ENCODE data around the gene WDR38.
A peak's percentile ranks its signal among the peaks of the same experiment; 100 is the strongest.

Gene WDR38

GRCh38 chr9:124852829-124853531, at the start of gene WDR38:
WDR38 (plus strand) TSS chr9:124853460; CDS start chr9:124853532, 72 bp downstream.
- Mint-ChIP-seq H3K27me3 (peaks cover 8% of the 10 kb centered on the region), H3K36me3 (peaks cover 2% of the 10 kb centered on the region), H3K9me3 (no peaks in the 10 kb centered on the region), H3K4me1 (peaks cover 20% of the 10 kb centered on the region), H3K4me3 (peak within 1 kb of the TSS; percentile 59), H3K27ac (peak within 1 kb of the TSS; percentile 76)

- no peak overlapping the region for H3K4me3 Mint-ChIP-seq
- H3K27ac Mint-ChIP-seq = no peak overlapping the region
- H3K4me1 Mint-ChIP-seq = no peaks in the 10 kb centered on the region
- no peaks in the 10 kb centered on the region for H3K27me3 Mint-ChIP-seq
- H3K36me3 Mint-ChIP-seq = no peaks in the 10 kb centered on the region
- H3K9me3 Mint-ChIP-seq = no peaks in the 10 kb centered on the region
These were observed 49.3 kb upstream of the WDR38 start for GRCh38 chr9:124803911-124804310.

- Mint-ChIP-seq H3K4me3 (no peak overlapping the region), H3K4me1 (no peaks in the 10 kb centered on the region), H3K27ac (no peak overlapping the region), H3K36me3 (no peaks in the 10 kb centered on the region), H3K27me3 (no peaks in the 10 kb centered on the region), H3K9me3 (no peaks in the 10 kb centered on the region)
These were observed 48.1 kb upstream of the WDR38 start for GRCh38 chr9:124805186-124805585.

- H3K4me1 Mint-ChIP-seq = no peaks in the 10 kb centered on the region
- H3K36me3 Mint-ChIP-seq = no peaks in the 10 kb centered on the region
These were observed 44.9 kb upstream of the WDR38 start for GRCh38 chr9:124808246-124808956.

GRCh38 chr9:124809211-124809610, 44.0 kb upstream of the WDR38 start:
- Mint-ChIP-seq H3K9me3 (no peaks in the 10 kb centered on the region), H3K27ac (no peak overlapping the region), H3K4me1 (no peaks in the 10 kb centered on the region), H3K27me3 (no peaks in the 10 kb centered on the region), H3K4me3 (no peak overlapping the region), H3K36me3 (no peaks in the 10 kb centered on the region)

More at GRCh38 chr9:124808246-124808956, 44.9 kb upstream of the WDR38 start:
- no peaks in the 10 kb centered on the region for H3K9me3 Mint-ChIP-seq
- H3K27ac Mint-ChIP-seq = no peak overlapping the region
- no peak overlapping the region for H3K4me3 Mint-ChIP-seq
- H3K27me3 Mint-ChIP-seq = no peaks in the 10 kb centered on the region

GRCh38 chr9:124809741-124810500, 43.3 kb upstream of the WDR38 start:
- no peaks in the 10 kb centered on the region for H3K9me3 Mint-ChIP-seq
- no peaks in the 10 kb centered on the region for H3K27me3 Mint-ChIP-seq
- H3K27ac Mint-ChIP-seq = no peak overlapping the region
- H3K4me3 Mint-ChIP-seq = no peak overlapping the region
- no peaks in the 10 kb centered on the region for H3K4me1 Mint-ChIP-seq
- no peaks in the 10 kb centered on the region for H3K36me3 Mint-ChIP-seq

GRCh38 chr9:124810663-124811355, 42.5 kb upstream of the WDR38 start:
- no peaks in the 10 kb centered on the region for H3K9me3 Mint-ChIP-seq
- H3K4me3 Mint-ChIP-seq = no peak overlapping the region
- no peaks in the 10 kb centered on the region for H3K27me3 Mint-ChIP-seq
- H3K27ac Mint-ChIP-seq = no peak overlapping the region
- H3K36me3 Mint-ChIP-seq = no peaks in the 10 kb centered on the region
- no peaks in the 10 kb centered on the region for H3K4me1 Mint-ChIP-seq

GRCh38 chr9:124812441-124812876, 40.8 kb upstream of the WDR38 start:
- Mint-ChIP-seq H3K27me3 (no peaks in the 10 kb centered on the region), H3K27ac (no peak overlapping the region), H3K4me1 (no peaks in the 10 kb centered on the region), H3K9me3 (no peaks in the 10 kb centered on the region), H3K36me3 (no peaks in the 10 kb centered on the region), H3K4me3 (no peak overlapping the region)

- no peaks in the 10 kb centered on the region for H3K9me3 Mint-ChIP-seq
- H3K27me3 Mint-ChIP-seq = no peaks in the 10 kb centered on the region
- no peaks in the 10 kb centered on the region for H3K4me1 Mint-ChIP-seq
- H3K27ac Mint-ChIP-seq = no peak overlapping the region
- H3K4me3 Mint-ChIP-seq = no peak overlapping the region
- H3K36me3 Mint-ChIP-seq = no peaks in the 10 kb centered on the region
These were observed 40.2 kb upstream of the WDR38 start for GRCh38 chr9:124813041-124813440.

- H3K27me3 Mint-ChIP-seq = no peaks in the 10 kb centered on the region
- no peak overlapping the region for H3K4me3 Mint-ChIP-seq
- no peak overlapping the region for H3K27ac Mint-ChIP-seq
- no peaks in the 10 kb centered on the region for H3K4me1 Mint-ChIP-seq
- H3K36me3 Mint-ChIP-seq = no peaks in the 10 kb centered on the region
- H3K9me3 Mint-ChIP-seq = no peaks in the 10 kb centered on the region
These were observed 39.6 kb upstream of the WDR38 start for GRCh38 chr9:124813501-124814163.

GRCh38 chr9:124814164-124814535, 39.1 kb upstream of the WDR38 start:
- Mint-ChIP-seq H3K36me3 (no peaks in the 10 kb centered on the region), H3K4me3 (no peak overlapping the region), H3K27ac (no peak overlapping the region), H3K4me1 (no peaks in the 10 kb centered on the region), H3K27me3 (no peaks in the 10 kb centered on the region), H3K9me3 (no peaks in the 10 kb centered on the region)

GRCh38 chr9:124815601-124816000, 37.7 kb upstream of the WDR38 start:
- H3K27me3 Mint-ChIP-seq = no peaks in the 10 kb centered on the region
- H3K4me1 Mint-ChIP-seq = no peaks in the 10 kb centered on the region
- no peak overlapping the region for H3K27ac Mint-ChIP-seq
- H3K9me3 Mint-ChIP-seq = no peaks in the 10 kb centered on the region
- H3K36me3 Mint-ChIP-seq = no peaks in the 10 kb centered on the region
- no peak overlapping the region for H3K4me3 Mint-ChIP-seq

- Mint-ChIP-seq H3K27me3 (no peaks in the 10 kb centered on the region), H3K9me3 (no peaks in the 10 kb centered on the region), H3K36me3 (no peaks in the 10 kb centered on the region), H3K27ac (no peak overlapping the region), H3K4me3 (no peak overlapping the region), H3K4me1 (no peaks in the 10 kb centered on the region)
These were observed 34.6 kb upstream of the WDR38 start for GRCh38 chr9:124818431-124819281.
